H1 (cell line): ENCODE results near the gene SIX3. TPM values are rescaled to one million over a fixed set of nuclear protein-coding genes. Genes with fewer than 3 reads are reported as not detected.

Experiments used
- CREB1 ChIP-seq: IDR thresholded peaks from 2 replicates; pipeline ENCODE4 v1.6.1; 2012; ENCODE audit warnings: inconsistent platforms
- NRF1 ChIP-seq: IDR thresholded peaks from 2 replicates; pipeline ENCODE4 v1.6.1; 2011; ENCODE audit warnings: mild to moderate bottlenecking, low read depth, low read length, improper control_type of control experiment
- RBBP5 ChIP-seq: IDR thresholded peaks from 2 replicates; pipeline ENCODE4 v1.7.1; 2012; ENCODE audit warnings: low read depth, mild to moderate bottlenecking, inconsistent platforms, low read length, moderate library complexity, borderline replicate concordance
- RNF2 ChIP-seq: fragments of 200-900, 300-1000 bp; sonication (generic); IDR thresholded peaks from 2 replicates; pipeline ENCODE4 v1.7.1; 2016; ENCODE audit warnings: borderline replicate concordance, low read depth, mild to moderate bottlenecking, antibody characterized with exemption, low read length; ENCODE audit not compliant: poor library complexity, severe bottlenecking; ENCODE audit errors: missing control alignments
- polyA plus RNA-seq, 7 experiments: library from polyadenylated mRNA; depleted of rRNA in 3 of 7; stranded (reverse) in 5 of 7; unstranded in 2 of 7; fragments of >200 nt in 5 of 7; fragments of 200-250 nt in 2 of 7; gene quantifications; 1 replicate in 5 of 7; 2 replicates in 1 of 7; 4 replicates in 1 of 7; pipeline versions ENCODE4 v1.2.1 to v1.2.3, GENCODE V29; 2011 to 2013; ENCODE audit warnings: missing spikeins in 2 of 7, mixed read lengths in 2 of 7
- total RNA-seq: library from RNA; stranded (reverse); fragmentation: NEBNext Ultra II Directional; extraction: Animal tissue kit (Norgen Biotek cat#: 25700); gene quantifications from 2 replicates; pipeline ENCODE4 v1.2.1, GENCODE V29; 2021
- TF ChIP-seq, protein P1 (sequence below): IDR thresholded peaks from 2 replicates; pipeline ENCODE4 v1.6.1; 2012; ENCODE audit warnings: inconsistent platforms
- TF ChIP-seq, protein P2 (sequence below): IDR thresholded peaks from 2 replicates; pipeline ENCODE4 v1.6.1; 2011; ENCODE audit warnings: low read depth, mild to moderate bottlenecking, low read length; ENCODE audit not compliant: insufficient read depth
- TF ChIP-seq, protein P3 (sequence below): IDR thresholded peaks from 2 replicates; pipeline ENCODE4 v1.6.1; 2012; ENCODE audit warnings: inconsistent platforms

The SIX3 gene
- total and polyA plus RNA-seq, 2 of the 8 experiments (the other 6 are each of a cell fraction or from before 2014, with no cell fraction given), result 0.02 to 0.19 TPM

DNA sequence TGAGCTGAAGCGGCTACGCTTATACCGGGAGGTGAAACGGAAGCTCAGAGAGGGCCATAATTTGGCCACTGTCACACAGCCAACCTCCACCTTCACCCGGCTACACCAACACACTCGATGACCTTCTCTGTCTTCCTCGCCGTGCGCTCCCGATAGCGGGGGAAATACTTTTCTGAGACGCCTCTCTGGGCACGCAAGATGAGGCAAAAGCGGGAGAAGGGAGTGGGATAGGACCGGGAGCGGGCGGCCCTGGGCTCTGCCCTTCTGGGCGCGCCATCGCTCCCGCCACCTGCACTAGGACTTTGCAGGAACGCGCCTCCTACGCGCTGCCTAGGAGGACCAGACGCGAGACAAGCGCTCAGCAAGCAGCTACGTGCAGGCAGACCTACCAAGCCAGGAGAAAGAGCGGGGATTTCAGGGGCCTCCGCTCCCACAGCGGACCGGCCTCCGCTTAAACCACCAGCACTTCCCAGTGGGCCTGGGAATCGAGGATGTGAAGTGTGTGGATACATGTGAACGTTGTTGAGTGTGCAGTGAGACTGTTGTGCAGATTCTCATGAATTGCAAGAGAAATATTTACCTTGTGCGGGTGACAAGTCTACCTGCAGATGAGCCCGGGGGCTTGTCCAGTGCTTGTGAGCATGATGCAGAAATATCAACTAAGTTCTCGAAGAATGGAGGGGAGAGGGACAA is 11.4 kb downstream of the SIX3 start (continued):
- TF ChIP-seq, protein P1, sequence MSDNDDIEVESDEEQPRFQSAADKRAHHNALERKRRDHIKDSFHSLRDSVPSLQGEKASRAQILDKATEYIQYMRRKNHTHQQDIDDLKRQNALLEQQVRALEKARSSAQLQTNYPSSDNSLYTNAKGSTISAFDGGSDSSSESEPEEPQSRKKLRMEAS, result 0 out of 2 replicates have a peak, but pooled peaks have one; percentile 15
- TF ChIP-seq NRF1 (no peak), CREB1 (no peak), RNF2 (peak; percentile 38), RBBP5 (no peak)
- TF ChIP-seq, protein P2, sequence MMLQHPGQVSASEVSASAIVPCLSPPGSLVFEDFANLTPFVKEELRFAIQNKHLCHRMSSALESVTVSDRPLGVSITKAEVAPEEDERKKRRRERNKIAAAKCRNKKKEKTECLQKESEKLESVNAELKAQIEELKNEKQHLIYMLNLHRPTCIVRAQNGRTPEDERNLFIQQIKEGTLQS, result no peak
- TF ChIP-seq, protein P3, sequence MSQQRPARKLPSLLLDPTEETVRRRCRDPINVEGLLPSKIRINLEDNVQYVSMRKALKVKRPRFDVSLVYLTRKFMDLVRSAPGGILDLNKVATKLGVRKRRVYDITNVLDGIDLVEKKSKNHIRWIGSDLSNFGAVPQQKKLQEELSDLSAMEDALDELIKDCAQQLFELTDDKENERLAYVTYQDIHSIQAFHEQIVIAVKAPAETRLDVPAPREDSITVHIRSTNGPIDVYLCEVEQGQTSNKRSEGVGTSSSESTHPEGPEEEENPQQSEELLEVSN, result peak; percentile 43
